Measurements from ENCODE around the gene IFT27. TPM values are rescaled to one million over a fixed set of nuclear protein-coding genes. Genes with fewer than 3 reads are reported as not detected.

IFT27 gene
- total and polyA plus RNA-seq, 2 of the 4 experiments (the other 2 are of a cell fraction), result 14.5 to 26.9 TPM

GRCh38 chr22:36725366-36726006 lies 50.4 kb downstream of the IFT27 start:
- TF ChIP-seq CTCF (conservative IDR thresholded peaks at IDR 0.05; ENCODE audit: low read depth, low read length) (no peak), RAD21 (IDR thresholded peaks at IDR 0.05; ENCODE audit: low read length) (no peak), POLR2A (IDR thresholded peaks at IDR 0.05; ENCODE audit: low read depth, low read length) (no peak), FOS (IDR thresholded peaks at IDR 0.05; ENCODE audit: low read depth, low read length) (no peak), CEBPB (IDR thresholded peaks at IDR 0.05; ENCODE audit: low read depth, low read length) (no peak), USF2 (IDR thresholded peaks at IDR 0.05; ENCODE audit: low read depth, low read length) (no peak), MXI1 (IDR thresholded peaks at IDR 0.05; ENCODE audit: borderline replicate concordance, low read depth, low read length) (no peak), MAZ (IDR thresholded peaks at IDR 0.05; ENCODE audit: borderline replicate concordance, low read depth, low read length) (no peak), MAFK (IDR thresholded peaks at IDR 0.05; ENCODE audit: low read depth, low read length) (no peak), ELK1 (IDR thresholded peaks at IDR 0.05; ENCODE audit: borderline replicate concordance, low read depth, low read length) (no peak), CHD1 (IDR thresholded peaks at IDR 0.05; ENCODE audit: low read depth, low read length) (no peak), SMC3 (IDR thresholded peaks at IDR 0.05; ENCODE audit: low read depth, low read length) (no peak), RCOR1 (IDR thresholded peaks at IDR 0.05; ENCODE audit: insufficient replicate concordance, low read length) (no peak), NFE2L2 (IDR thresholded peaks at IDR 0.05; ENCODE audit: low read depth, low read length) (no peak)
- Histone ChIP-seq H3K4me1 (ENCODE audit: control insufficient read depth, insufficient read depth, low read length) (no peaks in the 10 kb centered on the region), H3K9me3 (ENCODE audit: control insufficient read depth, insufficient read depth, low read length) (no peaks in the 10 kb centered on the region), H3K4me2 (ENCODE audit: low read depth, low read length) (no peak overlapping the region), H3K56ac (ENCODE audit: extremely low read depth, insufficient read depth, low read length) (no peak overlapping the region), H4K8ac (ENCODE audit: low read depth in 2 of 2, low read length in 2 of 2) (no peak overlapping the region), H4K20me1 (ENCODE audit: insufficient read depth, low read length) (no peaks in the 10 kb centered on the region; the same call in 1 of the 2 replicates), H3K36me3 (ENCODE audit: control insufficient read depth, insufficient read depth, low read length) (no peaks in the 10 kb centered on the region), H3K79me1 (ENCODE audit: low read depth in 1 of 2, low read length in 2 of 2) (no peaks in the 10 kb centered on the region), H2BK15ac (ENCODE audit: low read depth, low read length) (no peak overlapping the region), H3K27ac (ENCODE audit: insufficient read depth, low read length) (no peak overlapping the region), H3K23ac (ENCODE audit: low read depth, low read length) (no peak overlapping the region), H2AFZ (replicated peaks; ENCODE audit: low read length, poor library complexity) (no peak overlapping the region), H2AK9ac (replicated peaks; ENCODE audit: low read depth, low read length, poor library complexity) (no peak overlapping the region), H2BK120ac (ENCODE audit: low read depth, low read length) (no peak overlapping the region), H4K5ac (ENCODE audit: low read depth, low read length) (no peak overlapping the region), H3K9me1 (ENCODE audit: insufficient read depth, low read length) (0 out of 2 replicates have a peak, but pooled peaks cover 4% of the 10 kb centered on the region), H3K9ac (ENCODE audit: low read depth, low read length) (no peak overlapping the region), H2AK5ac (ENCODE audit: low read depth, low read length) (no peak overlapping the region), H3K18ac (ENCODE audit: low read depth, low read length) (no peak overlapping the region), H3K4ac (ENCODE audit: low read depth, low read length) (no peak overlapping the region), H3K14ac (replicated peaks; ENCODE audit: low read depth, low read length) (no peak overlapping the region), H3K4me3 (ENCODE audit: insufficient read depth, low read depth, low read length) (no peak overlapping the region), H4K91ac (ENCODE audit: insufficient read depth, low read depth, low read length) (no peak overlapping the region), H2BK20ac (ENCODE audit: low read depth, low read length) (no peak overlapping the region), H2BK5ac (ENCODE audit: low read depth, low read length, poor library complexity, severe bottlenecking) (no peak overlapping the region), H3K27me3 (ENCODE audit: control insufficient read depth, insufficient read depth, low read length) (peaks cover 41% of the 10 kb centered on the region)
- BruUV-seq (replicated peaks), result no TSS peak
- no peak for ATAC-seq (ENCODE audit: low read depth)
- 76% methylated on average over 21 of the region's 24 CpGs; no CpG with 5 or more reads in 1 of the 2 experiments for WGBS, 2 experiments (ENCODE audit: extremely low coverage in 2 of 2, insufficient read length in 1 of 2)
- dilution Hi-C loops (cut with HindIII; ENCODE audit: low sequenced_read_pairs, unreplicated experiment) (no loop called here), intact Hi-C loops (cut with micrococcal nuclease) (no loop called here), in situ Hi-C loops (cut with MboI; ENCODE audit: low sequenced_read_pairs) (no loop called here)
- CTCF ChIA-PET, result interaction anchor here (0.6 kb wide), 1 partner anchor 22 kb away, joined by 5 read pairs; no protein-coding TSS in a partner anchor
- POLR2A ChIA-PET (ENCODE audit: unreplicated experiment), result no interaction called here
- DNase-seq, result no peak

All from IMR-90 (cell line).